ENCODE results near the gene TSPAN9.

The TSPAN9 gene

DNA sequence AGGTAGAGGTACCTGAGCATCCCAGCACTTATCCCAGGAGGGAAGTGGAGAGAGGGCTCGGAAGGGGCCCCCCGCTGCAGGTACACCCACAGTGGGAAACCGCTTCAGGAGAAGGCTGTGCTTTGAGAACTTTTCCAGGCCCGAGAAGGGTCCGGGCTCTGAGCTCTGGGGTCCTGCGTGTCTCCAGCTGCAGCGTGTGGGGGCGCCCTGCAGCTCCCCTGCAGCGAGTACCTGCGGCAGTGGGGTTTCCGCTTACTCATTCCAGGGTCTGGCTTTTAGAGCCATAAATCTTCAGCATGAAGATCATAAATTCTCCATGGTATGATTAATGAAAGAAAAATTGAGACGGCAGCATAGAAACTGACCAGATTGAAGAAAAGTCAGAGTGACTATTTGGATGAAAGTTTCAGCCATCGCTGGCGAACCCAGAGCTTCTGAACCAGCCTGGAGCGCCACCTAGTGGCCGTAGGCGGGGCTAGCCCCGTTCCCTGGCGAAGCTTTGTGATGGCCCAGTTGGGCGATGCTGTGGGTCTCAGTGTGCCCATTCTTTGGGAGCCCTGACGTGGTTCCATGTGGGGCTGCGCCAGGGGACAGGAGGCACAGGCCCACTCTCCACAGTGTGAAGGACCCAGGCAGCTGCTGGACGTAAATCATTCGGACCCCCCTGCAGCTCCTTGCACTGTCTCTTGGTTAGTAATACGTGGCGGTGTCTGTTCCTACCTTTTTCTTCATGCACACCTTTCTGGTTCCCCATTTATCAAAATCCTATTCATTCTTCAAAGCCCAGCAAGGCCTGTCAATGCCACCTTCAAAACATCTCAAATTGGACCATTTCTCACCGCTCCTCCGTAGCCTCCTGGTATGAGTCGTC lies 198.2 kb downstream of the TSPAN9 start:
- DNase-seq = peak; percentile 69
- peak overlapping the region; percentile 45 for H3K27ac ChIP-seq
- no peaks in the 10 kb centered on the region for H3K27me3 ChIP-seq (ENCODE audit: insufficient read depth, low read depth, severe bottlenecking)
- H3K36me3 ChIP-seq = peaks cover 88% of the 10 kb centered on the region
- H3K9me3 ChIP-seq (ENCODE audit: severe bottlenecking) = no peaks in the 10 kb centered on the region
- TF ChIP-seq, protein P1, sequence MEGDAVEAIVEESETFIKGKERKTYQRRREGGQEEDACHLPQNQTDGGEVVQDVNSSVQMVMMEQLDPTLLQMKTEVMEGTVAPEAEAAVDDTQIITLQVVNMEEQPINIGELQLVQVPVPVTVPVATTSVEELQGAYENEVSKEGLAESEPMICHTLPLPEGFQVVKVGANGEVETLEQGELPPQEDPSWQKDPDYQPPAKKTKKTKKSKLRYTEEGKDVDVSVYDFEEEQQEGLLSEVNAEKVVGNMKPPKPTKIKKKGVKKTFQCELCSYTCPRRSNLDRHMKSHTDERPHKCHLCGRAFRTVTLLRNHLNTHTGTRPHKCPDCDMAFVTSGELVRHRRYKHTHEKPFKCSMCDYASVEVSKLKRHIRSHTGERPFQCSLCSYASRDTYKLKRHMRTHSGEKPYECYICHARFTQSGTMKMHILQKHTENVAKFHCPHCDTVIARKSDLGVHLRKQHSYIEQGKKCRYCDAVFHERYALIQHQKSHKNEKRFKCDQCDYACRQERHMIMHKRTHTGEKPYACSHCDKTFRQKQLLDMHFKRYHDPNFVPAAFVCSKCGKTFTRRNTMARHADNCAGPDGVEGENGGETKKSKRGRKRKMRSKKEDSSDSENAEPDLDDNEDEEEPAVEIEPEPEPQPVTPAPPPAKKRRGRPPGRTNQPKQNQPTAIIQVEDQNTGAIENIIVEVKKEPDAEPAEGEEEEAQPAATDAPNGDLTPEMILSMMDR (IDR thresholded peaks at IDR 0.05; ENCODE audit: low read depth, low read length) = peak; percentile 95
- no peak overlapping the region for H3K4me3 ChIP-seq (ENCODE audit: low read depth, low read length)

DNA sequence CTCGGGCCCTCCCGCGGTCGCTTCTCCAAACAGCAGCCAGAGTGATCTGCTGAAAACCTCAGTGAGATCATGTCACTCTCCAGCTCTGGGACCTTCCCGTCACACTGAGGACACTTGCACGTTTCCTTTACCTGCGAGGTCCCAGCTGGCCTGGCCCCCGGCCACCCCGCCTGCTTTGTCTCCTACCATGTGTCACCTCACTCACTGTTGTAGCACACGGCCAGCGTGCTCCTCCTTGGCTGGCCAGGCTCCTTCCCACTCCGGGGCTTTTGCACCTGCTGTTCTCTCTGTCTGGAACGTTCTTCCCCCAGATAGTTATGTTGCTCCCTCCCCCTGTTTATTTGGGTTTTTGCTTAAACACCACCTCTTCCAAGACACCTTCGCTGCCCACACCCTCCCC lies 199.0 kb downstream of the TSPAN9 start:
- Histone ChIP-seq H3K9me3 (ENCODE audit: severe bottlenecking) (no peaks in the 10 kb centered on the region), H3K27me3 (ENCODE audit: insufficient read depth, low read depth, severe bottlenecking) (no peaks in the 10 kb centered on the region), H3K27ac (no peak overlapping the region), H3K36me3 (peaks cover 89% of the 10 kb centered on the region), H3K4me3 (ENCODE audit: low read depth, low read length) (no peak overlapping the region)
- TF ChIP-seq, protein P1 (IDR thresholded peaks at IDR 0.05; ENCODE audit: low read depth, low read length) = no peak
- no peak for DNase-seq

DNA sequence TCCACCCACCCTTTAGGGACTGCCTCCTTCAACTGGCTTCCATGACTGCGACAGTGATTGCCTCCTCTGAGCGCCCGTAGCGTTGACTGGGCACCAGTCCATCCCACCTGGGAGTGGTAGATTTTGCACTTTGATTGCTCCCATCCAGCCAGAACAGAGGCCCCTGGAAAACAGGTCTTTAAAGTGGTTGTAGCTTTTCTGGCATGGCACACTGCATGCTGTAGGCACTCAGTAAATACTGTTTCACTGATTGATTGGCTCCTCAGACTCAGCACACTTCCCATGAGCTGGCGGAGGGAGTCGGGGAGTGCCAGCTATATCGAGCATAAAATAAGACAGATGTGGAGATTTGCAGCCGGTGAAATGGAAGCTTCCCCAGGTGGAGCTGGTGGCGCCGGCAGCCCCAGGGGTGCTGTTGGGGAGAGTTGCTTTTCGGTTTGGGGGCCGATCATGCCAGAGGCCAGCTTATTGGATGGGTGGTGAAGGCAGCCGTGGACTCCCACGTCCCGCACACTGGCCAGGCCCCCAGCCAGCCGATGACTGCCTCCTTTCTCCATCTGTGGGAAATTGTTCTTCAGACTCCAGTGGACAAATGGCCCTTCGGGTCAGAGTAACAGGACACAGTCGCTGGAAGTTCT lies 200.2 kb downstream of the TSPAN9 start:
- Histone ChIP-seq H3K36me3 (peaks cover 91% of the 10 kb centered on the region), H3K27ac (no peak overlapping the region), H3K27me3 (ENCODE audit: insufficient read depth, low read depth, severe bottlenecking) (no peaks in the 10 kb centered on the region), H3K4me3 (ENCODE audit: low read depth, low read length) (no peak overlapping the region), H3K9me3 (ENCODE audit: severe bottlenecking) (no peaks in the 10 kb centered on the region)
- TF ChIP-seq, protein P1 (IDR thresholded peaks at IDR 0.05; ENCODE audit: low read depth, low read length) = no peak
- no peak for DNase-seq

DNA sequence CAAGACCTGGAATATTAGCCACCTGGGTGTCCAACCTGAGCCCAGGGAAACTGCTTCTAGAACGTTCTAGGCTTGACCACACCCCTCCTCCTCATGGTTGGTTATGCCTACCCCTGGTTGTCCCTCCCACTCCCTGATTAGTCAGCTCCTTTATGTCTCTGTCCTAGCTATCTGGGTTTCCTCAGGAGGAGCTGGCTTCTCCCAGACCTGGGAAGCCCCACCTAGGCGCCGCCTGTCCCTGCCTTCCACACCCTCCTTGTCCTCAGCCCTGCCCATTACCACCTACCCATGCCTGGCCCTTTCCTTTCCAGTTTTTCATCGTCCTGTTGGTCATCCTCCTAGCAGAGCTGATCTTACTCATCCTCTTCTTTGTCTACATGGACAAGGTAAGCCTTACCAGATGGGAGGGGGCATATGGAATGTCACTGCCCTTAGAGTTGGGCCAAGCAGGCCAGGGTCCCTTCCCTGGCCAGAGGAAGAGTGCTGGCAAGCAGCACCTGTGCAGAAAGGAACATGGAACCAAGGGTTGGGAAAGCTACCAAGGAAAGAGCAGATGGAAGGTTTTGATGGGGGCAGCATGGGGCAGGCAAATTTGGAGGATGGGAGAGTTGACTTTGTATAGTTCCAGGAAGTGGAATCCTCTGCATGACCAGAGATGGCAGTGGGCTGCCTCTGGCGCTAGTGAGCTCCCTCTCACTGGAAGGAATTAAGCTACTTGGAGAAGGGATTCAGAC lies 201.7 kb downstream of the TSPAN9 start:
- peaks cover 92% of the 10 kb centered on the region for H3K36me3 ChIP-seq
- no peak for DNase-seq
- no peak overlapping the region for H3K27ac ChIP-seq
- H3K27me3 ChIP-seq (ENCODE audit: insufficient read depth, low read depth, severe bottlenecking) = no peaks in the 10 kb centered on the region
- H3K4me3 ChIP-seq (ENCODE audit: low read depth, low read length) = no peak overlapping the region
- no peaks in the 10 kb centered on the region for H3K9me3 ChIP-seq (ENCODE audit: severe bottlenecking)
- TF ChIP-seq, protein P1 (IDR thresholded peaks at IDR 0.05; ENCODE audit: low read depth, low read length) = no peak

DNA sequence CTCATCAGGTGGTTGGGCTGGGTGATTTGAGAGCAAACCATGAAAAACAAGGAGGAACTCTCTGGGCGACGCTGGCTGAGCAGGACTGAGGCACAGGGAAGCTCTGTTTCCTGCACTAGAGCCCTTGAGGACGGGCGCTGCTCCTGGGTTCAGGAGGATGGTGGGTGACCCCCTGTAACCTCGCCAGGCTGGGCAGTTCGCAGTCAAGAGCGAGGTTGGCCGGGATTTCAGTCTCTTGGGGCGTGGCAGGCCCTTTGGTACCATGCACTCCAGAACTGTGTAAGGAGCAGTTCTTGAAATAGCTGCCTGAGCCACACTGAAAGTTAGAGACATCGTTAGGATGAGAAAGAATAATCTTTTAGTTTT lies 202.2 kb downstream of the TSPAN9 start:
- TF ChIP-seq, protein P1 (IDR thresholded peaks at IDR 0.05; ENCODE audit: low read depth, low read length) = no peak
- Histone ChIP-seq H3K27me3 (ENCODE audit: insufficient read depth, low read depth, severe bottlenecking) (no peaks in the 10 kb centered on the region), H3K27ac (no peak overlapping the region)

More for the DNA sequence above, 202.2 kb downstream of the TSPAN9 start:
- H3K4me3 ChIP-seq (ENCODE audit: low read depth, low read length) = no peak overlapping the region
- DNase-seq = no peak
- H3K9me3 ChIP-seq (ENCODE audit: severe bottlenecking) = no peaks in the 10 kb centered on the region
- H3K36me3 ChIP-seq = peaks cover 93% of the 10 kb centered on the region

All from WERI-Rb-1 (cell line).